ENCODE measurements around the gene HPSE2. TPM values are rescaled to one million over a fixed set of nuclear protein-coding genes. Genes with fewer than 3 reads are reported as not detected.

Gene HPSE2
- total RNA-seq, 4 donors from 2014 or later = 1.1 TPM; not detected in 3

GRCh38 chr10:98886686-98887085 is 349.0 kb downstream of the HPSE2 start:
- no peaks in the 10 kb centered on the region for H3K9me3 ChIP-seq
- ATAC-seq = no peak
- intact Hi-C loops (cut with DNase I; ENCODE audit: low total_unique reads) (no loop called here), in situ Hi-C loops (cut with MboI; ENCODE audit: low sequenced_read_pairs in 4 of 4) (no loop called here)
- no peaks in the 10 kb centered on the region for H3K27me3 ChIP-seq
- H3K36me3 ChIP-seq = no peaks in the 10 kb centered on the region
- H3K27ac ChIP-seq = no peak overlapping the region
- TF ChIP-seq, protein P1, sequence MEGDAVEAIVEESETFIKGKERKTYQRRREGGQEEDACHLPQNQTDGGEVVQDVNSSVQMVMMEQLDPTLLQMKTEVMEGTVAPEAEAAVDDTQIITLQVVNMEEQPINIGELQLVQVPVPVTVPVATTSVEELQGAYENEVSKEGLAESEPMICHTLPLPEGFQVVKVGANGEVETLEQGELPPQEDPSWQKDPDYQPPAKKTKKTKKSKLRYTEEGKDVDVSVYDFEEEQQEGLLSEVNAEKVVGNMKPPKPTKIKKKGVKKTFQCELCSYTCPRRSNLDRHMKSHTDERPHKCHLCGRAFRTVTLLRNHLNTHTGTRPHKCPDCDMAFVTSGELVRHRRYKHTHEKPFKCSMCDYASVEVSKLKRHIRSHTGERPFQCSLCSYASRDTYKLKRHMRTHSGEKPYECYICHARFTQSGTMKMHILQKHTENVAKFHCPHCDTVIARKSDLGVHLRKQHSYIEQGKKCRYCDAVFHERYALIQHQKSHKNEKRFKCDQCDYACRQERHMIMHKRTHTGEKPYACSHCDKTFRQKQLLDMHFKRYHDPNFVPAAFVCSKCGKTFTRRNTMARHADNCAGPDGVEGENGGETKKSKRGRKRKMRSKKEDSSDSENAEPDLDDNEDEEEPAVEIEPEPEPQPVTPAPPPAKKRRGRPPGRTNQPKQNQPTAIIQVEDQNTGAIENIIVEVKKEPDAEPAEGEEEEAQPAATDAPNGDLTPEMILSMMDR (IDR thresholded peaks at IDR 0.05 in 4 of 5, conservative IDR thresholded peaks at IDR 0.05 in 1 of 5) = no peak
- no peak for TF ChIP-seq POLR2A (IDR thresholded peaks at IDR 0.05)
- H3K4me1 ChIP-seq = no peaks in the 10 kb centered on the region
- H3K4me3 ChIP-seq = no peak overlapping the region
- no peak for DNase-seq

DNA sequence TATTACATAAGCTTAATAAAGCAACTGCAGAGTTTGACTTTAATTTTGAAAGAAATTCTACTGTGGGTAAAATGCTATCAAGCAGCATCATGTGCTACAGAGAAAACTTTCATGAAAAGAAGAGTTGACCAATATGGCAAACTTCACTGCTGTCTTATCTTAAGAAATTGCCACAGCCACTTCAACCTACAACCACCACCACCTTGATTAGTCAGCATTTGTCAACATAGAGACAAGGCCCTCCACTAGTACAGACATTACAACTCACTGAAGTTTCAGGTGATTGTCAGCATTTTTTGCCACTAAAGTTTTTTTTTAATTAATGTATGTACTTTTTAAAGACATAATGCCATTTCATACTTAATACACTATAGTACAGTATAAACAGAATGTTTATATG is 350.3 kb downstream of the HPSE2 start:
- H3K4me3 ChIP-seq = no peak overlapping the region
- DNase-seq (no peak), ATAC-seq (no peak)
- no peak overlapping the region for H3K27ac ChIP-seq
- H3K4me1 ChIP-seq = no peaks in the 10 kb centered on the region
- H3K27me3 ChIP-seq = no peaks in the 10 kb centered on the region
- H3K36me3 ChIP-seq = no peaks in the 10 kb centered on the region
- intact Hi-C loops (cut with DNase I; ENCODE audit: low total_unique reads) (no loop called here), in situ Hi-C loops (cut with MboI; ENCODE audit: low sequenced_read_pairs in 4 of 4) (no loop called here)
- TF ChIP-seq, protein P1 (IDR thresholded peaks at IDR 0.05 in 4 of 5, conservative IDR thresholded peaks at IDR 0.05 in 1 of 5) = no peak
- TF ChIP-seq POLR2A (IDR thresholded peaks at IDR 0.05) = no peak
- no peaks in the 10 kb centered on the region for H3K9me3 ChIP-seq

GRCh38 chr10:98881789-98882188 is 353.9 kb downstream of the HPSE2 start:
- Histone ChIP-seq H3K27ac (no peak overlapping the region), H3K4me1 (no peaks in the 10 kb centered on the region), H3K9me3 (no peaks in the 10 kb centered on the region), H3K27me3 (no peaks in the 10 kb centered on the region), H3K4me3 (no peak overlapping the region), H3K36me3 (no peaks in the 10 kb centered on the region)
- DNase-seq (no peak), ATAC-seq (no peak)
- intact Hi-C loops (cut with DNase I; ENCODE audit: low total_unique reads) = no loop called here
- TF ChIP-seq, protein P1 (IDR thresholded peaks at IDR 0.05 in 4 of 5, conservative IDR thresholded peaks at IDR 0.05 in 1 of 5) = no peak
- TF ChIP-seq POLR2A (IDR thresholded peaks at IDR 0.05) = no peak
- in situ Hi-C loops (cut with MboI; ENCODE audit: low sequenced_read_pairs in 4 of 4) = no loop called here

GRCh38 chr10:98880971-98881370 is 354.7 kb downstream of the HPSE2 start:
- no peak for TF ChIP-seq POLR2A (IDR thresholded peaks at IDR 0.05)
- TF ChIP-seq, protein P1 (IDR thresholded peaks at IDR 0.05 in 4 of 5, conservative IDR thresholded peaks at IDR 0.05 in 1 of 5) = no peak
- in situ Hi-C loops (cut with MboI; ENCODE audit: low sequenced_read_pairs in 4 of 4) = no loop called here
- H3K4me3 ChIP-seq = no peak overlapping the region
- no peak overlapping the region for H3K27ac ChIP-seq
- H3K9me3 ChIP-seq = no peaks in the 10 kb centered on the region
- no peaks in the 10 kb centered on the region for H3K36me3 ChIP-seq
- H3K27me3 ChIP-seq = no peaks in the 10 kb centered on the region
- no peaks in the 10 kb centered on the region for H3K4me1 ChIP-seq
- ATAC-seq = no peak
- intact Hi-C loops (cut with DNase I; ENCODE audit: low total_unique reads) = no loop called here
- no peak for DNase-seq

DNA sequence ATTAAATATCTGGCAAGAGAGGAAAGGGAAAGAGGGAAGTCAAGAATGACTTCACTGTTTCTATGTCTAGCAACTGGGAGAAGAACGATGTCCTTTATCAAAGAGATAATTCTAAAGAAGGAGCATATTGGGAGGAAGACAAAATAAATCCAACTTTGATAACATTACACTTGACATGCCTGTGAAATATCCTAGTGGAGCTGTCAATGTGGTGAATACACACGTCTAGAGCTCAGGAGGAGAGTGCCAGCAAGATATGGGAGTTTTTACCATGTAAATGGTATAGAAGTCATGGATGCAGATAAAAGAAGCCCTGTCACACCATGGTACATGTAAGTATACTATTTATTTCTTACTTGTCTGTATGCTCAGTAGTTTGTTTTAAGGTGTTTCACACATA is 356.7 kb downstream of the HPSE2 start:
- in situ Hi-C loops (cut with MboI; ENCODE audit: low sequenced_read_pairs in 4 of 4) = no loop called here

More for the DNA sequence above, 356.7 kb downstream of the HPSE2 start:
- Histone ChIP-seq H3K4me1 (no peaks in the 10 kb centered on the region), H3K27me3 (no peaks in the 10 kb centered on the region), H3K27ac (no peak overlapping the region), H3K4me3 (no peak overlapping the region), H3K36me3 (no peaks in the 10 kb centered on the region), H3K9me3 (no peaks in the 10 kb centered on the region)
- intact Hi-C loops (cut with DNase I; ENCODE audit: low total_unique reads) = no loop called here
- ATAC-seq (no peak), DNase-seq (no peak)
- TF ChIP-seq, protein P1 (IDR thresholded peaks at IDR 0.05 in 4 of 5, conservative IDR thresholded peaks at IDR 0.05 in 1 of 5) = no peak
- TF ChIP-seq POLR2A (IDR thresholded peaks at IDR 0.05) = no peak

Measured in gastrocnemius medialis (tissue), 4 donors.